ENCODE results near the gene LDLRAD2. TPM values are rescaled to one million over a fixed set of nuclear protein-coding genes. Genes with fewer than 3 reads are reported as not detected.

Gene LDLRAD2
- total RNA-seq, 4 donors from 2014 or later: 0.60 TPM; not detected in 3

- H3K9me3 ChIP-seq: no peaks in the 10 kb centered on the region
- no peak for DNase-seq (ENCODE audit: low spot score in 2 of 2)
- H3K27ac ChIP-seq: peak overlapping the region in 2 of 4 donors; percentile 84 to 90
- no peaks in the 10 kb centered on the region for H3K27me3 ChIP-seq
- no peak overlapping the region for H3K4me3 ChIP-seq
- 71 to 85% methylated on average over 7 to 8 of the region's 8 CpGs for WGBS, 2 donors
- H3K36me3 ChIP-seq: peaks cover 2 to 99% (median 7%) of the 10 kb centered on the region in 3 donors
- H3K4me1 ChIP-seq: peaks cover 0 to 51% (median 15%) of the 10 kb centered on the region in 4 donors
- no peak for TF ChIP-seq POLR2A (IDR thresholded peaks at IDR 0.05)
- no peak for TF ChIP-seq EP300 (IDR thresholded peaks at IDR 0.05)
- no peak for TF ChIP-seq CTCF (IDR thresholded peaks at IDR 0.05)
Observed at GRCh38 chr1:21873174-21873573, 61.1 kb downstream of the LDLRAD2 start.

- DNase-seq (ENCODE audit: low spot score in 2 of 2): no peak
- Histone ChIP-seq H3K4me1 (peaks cover 0 to 51% (median 15%) of the 10 kb centered on the region in 4 donors), H3K36me3 (peaks cover 2 to 99% (median 7%) of the 10 kb centered on the region in 3 donors), H3K27me3 (no peaks in the 10 kb centered on the region), H3K27ac (peak overlapping the region in 2 of 4 donors; percentile 84 to 90), H3K9me3 (no peaks in the 10 kb centered on the region), H3K4me3 (no peak overlapping the region)
- TF ChIP-seq POLR2A (IDR thresholded peaks at IDR 0.05): no peak
- 86 to 88% methylated on average over 8 to 9 of the region's 10 CpGs for WGBS, 2 donors
Observed at GRCh38 chr1:21873761-21874160, 61.7 kb downstream of the LDLRAD2 start.

GRCh38 chr1:21874328-21874727 is 62.3 kb downstream of the LDLRAD2 start:
- H3K27me3 ChIP-seq: no peaks in the 10 kb centered on the region
- H3K9me3 ChIP-seq: no peaks in the 10 kb centered on the region
- H3K27ac ChIP-seq: peak overlapping the region in 2 of 4 donors; percentile 84 to 90
- H3K36me3 ChIP-seq: peaks cover 2 to 99% (median 7%) of the 10 kb centered on the region in 3 donors
- TF ChIP-seq CTCF (IDR thresholded peaks at IDR 0.05) (no peak), EP300 (IDR thresholded peaks at IDR 0.05) (no peak), POLR2A (IDR thresholded peaks at IDR 0.05) (no peak)
- DNase-seq (ENCODE audit: low spot score in 2 of 2): no peak
- peaks cover 0 to 46% (median 13%) of the 10 kb centered on the region in 4 donors for H3K4me1 ChIP-seq
- WGBS, 2 donors: 81 to 82% methylated on average over 12 to 15 of the region's 16 CpGs
- H3K4me3 ChIP-seq: no peak overlapping the region

Other genes starting within 250 kb of the LDLRAD2 start
- 1 to 10 TPM; 2.4 to 5.1 (median 4.6) TPM for gene RAP1GAP, start 142.9 kb upstream of the LDLRAD2 start, total RNA-seq
- gene USP48, start 29.1 kb upstream of the LDLRAD2 start, total RNA-seq: 10 to 100 TPM; 51.1 to 65.9 (median 58.7) TPM
- gene HSPG2, start 125.0 kb downstream of the LDLRAD2 start, total RNA-seq: 100 to 1,000 TPM; 292 to 486 (median 404) TPM
- 10 to 100 TPM in 1 of 4 donors, 1 to 10 TPM in 2, under 1 TPM in 1; 0.66 to 47.7 (median 2.2) TPM for gene CELA3B, start 164.8 kb downstream of the LDLRAD2 start, total RNA-seq
- gene CELA3A, start 189.4 kb downstream of the LDLRAD2 start, total RNA-seq: 10 to 100 TPM in 1 of 4 donors, 1 to 10 TPM in 3; 4.0 to 60.6 (median 6.0) TPM
- gene CDC42, start 240.4 kb downstream of the LDLRAD2 start, total RNA-seq: 100 to 1,000 TPM; 120 to 187 (median 171) TPM